Skeletal muscle cell (primary cell): ENCODE measurements around the gene PDE6A.
"Not testable (repeated sequence)": the region's sequence is repeated elsewhere in the genome, so short reads cannot be mapped to it uniquely, and the experiment has no call there.

Experiments used
- DNase-seq: peaks from one replicate; pipeline ENCODE4 v3.0.0-alpha.2; 2010; ENCODE audit warnings: low read depth
- H3K4me3 ChIP-seq: 2 replicates; pipeline ENCODE4 v1.5.1; 2011; ENCODE audit warnings: low read depth, mild to moderate bottlenecking, control low read depth, low read length, moderate library complexity

PDE6A gene

DNA sequence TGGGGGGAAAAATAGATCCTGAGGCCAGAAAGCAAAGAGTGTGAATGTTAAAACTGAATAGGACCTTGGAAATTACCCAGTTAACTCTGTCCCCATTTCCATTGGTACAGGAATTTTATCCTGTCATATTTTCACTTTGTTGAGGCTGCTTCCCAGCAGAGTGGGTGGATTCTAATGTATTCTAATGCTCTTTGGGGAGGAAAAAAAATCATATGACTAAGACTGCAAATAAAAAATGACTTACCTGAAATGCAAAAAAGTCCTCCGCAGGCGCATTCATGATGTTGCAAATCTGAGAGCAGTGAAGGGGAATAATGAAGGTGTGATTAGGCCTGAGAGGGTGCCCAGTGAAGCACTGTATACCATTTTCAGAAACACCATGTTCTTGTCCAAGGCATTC lies 41.2 kb downstream of the PDE6A start:
- no peak overlapping the region for H3K4me3 ChIP-seq
- no peak for DNase-seq

GRCh38 chr5:149902177-149902576 lies 42.4 kb downstream of the PDE6A start:
- H3K4me3 ChIP-seq: no peak overlapping the region
- DNase-seq: no peak

DNA sequence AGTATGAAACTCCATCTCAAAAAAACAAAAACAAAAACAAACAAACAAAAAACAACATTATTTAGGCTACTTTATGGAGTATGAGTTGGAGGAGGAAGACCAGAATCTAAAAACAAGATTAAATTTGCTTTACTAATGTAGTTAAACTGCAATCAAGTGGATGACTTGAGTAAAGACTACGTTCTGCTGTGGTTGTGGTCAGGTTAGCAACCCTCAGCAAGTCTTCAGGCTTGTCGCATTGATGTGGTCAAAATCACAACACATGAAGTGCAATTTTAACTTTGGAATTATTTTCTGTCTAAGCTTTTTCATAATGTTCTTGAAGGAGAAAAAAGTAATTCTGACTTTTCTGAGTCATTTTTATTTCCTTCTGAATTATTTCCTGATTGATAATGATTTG lies 43.1 kb downstream of the PDE6A start:
- DNase-seq: no peak
- H3K4me3 ChIP-seq: no peak overlapping the region

DNA sequence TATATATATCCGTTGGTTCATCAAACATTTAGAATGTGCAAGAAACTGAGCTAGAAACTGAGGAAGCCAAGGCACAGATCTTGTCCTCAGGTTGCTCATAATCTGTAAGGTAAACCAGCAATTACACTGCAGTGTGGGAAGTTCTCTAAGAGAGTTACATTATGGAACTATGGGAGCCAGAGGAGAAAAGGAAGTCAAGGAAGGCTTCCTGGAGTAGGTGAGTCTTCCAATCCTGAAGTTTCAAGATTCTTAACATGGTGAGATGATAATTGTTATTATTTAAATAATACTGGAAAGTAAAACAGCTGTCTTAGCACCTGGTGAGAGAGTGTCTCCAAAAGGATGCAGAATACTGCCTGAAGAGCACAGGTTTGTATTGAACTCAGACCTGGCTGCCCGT lies 44.2 kb downstream of the PDE6A start:
- DNase-seq: no peak

GRCh38 chr5:149898811-149899210 lies 45.8 kb downstream of the PDE6A start:
- H3K4me3 ChIP-seq: no peak overlapping the region
- DNase-seq: no peak

More for the DNA sequence above, 44.2 kb downstream of the PDE6A start:
- no peak overlapping the region for H3K4me3 ChIP-seq

DNA sequence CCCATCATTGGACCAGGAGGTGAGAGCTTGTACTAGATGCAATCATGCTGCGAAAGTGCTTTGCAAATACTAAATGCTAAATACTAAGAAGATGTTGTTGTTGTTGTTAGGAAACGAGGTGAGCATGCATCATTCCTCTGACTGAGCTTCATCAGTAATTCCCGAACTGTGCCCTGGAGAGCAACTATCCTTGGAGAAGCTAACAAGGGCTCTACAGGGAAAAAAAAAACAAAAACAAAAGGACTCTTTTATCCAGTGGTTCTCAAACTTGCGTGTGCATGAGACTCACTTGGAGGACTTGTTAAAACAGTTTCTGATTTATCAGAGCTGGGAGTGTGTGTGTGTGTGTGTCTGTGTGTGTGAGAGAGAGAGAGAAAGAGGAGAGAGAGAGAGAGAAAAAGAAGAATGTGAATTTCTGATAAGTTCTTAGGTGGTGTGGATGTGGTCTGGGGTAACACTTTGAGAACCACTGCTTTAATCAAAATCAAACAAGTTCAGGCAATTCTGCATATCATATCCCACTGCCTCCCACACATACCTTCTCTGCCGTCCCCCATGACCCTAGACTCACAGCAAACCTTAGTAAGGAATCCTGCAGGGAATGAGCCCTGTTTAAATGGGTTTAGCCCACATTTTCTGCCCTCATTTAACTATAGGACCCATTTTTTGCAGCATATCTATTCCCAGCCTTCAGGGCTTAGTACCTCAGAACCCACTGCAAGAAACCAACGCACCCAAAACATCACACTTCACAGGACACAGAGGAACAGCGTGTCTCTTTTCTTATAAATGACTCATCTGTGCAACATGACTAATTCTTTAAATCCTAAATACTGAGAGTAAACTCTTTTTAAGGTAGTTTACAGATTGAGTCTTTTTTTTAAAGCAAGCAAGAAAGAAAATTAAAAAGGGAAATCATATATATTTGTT lies 48.9 kb downstream of the PDE6A start:
- DNase-seq: peak; percentile 74
- H3K4me3 ChIP-seq: no peak overlapping the region

- no peak for DNase-seq
- no peak overlapping the region for H3K4me3 ChIP-seq
These were observed 50.4 kb downstream of the PDE6A start for GRCh38 chr5:149894237-149894636.

GRCh38 chr5:149893403-149893931 lies 51.1 kb downstream of the PDE6A start:
- DNase-seq: peak; percentile 31
- no peak overlapping the region for H3K4me3 ChIP-seq

DNA sequence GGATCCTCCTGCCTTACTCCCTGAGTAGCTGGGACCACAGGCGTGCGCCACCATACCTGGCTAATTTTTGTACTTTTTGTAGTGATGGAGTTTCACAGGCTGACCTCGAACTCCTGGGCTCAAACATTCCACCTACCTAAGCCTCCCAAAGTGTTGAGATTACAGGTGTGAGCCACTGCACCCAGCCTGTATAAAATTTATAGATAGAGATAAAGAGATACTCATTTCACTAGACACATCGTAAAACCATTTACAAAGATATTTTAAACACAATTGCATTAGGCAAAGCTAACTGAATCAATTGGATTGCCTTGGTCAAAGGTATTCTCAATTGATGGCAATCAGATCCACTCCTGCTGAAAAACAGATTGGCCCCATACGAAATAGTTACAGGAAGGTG lies 52.0 kb downstream of the PDE6A start:
- DNase-seq: no peak

GRCh38 chr5:149888280-149888679 lies 56.3 kb downstream of the PDE6A start:
- DNase-seq: no peak
- no peak overlapping the region for H3K4me3 ChIP-seq

More for the DNA sequence above, 52.0 kb downstream of the PDE6A start:
- no peak overlapping the region for H3K4me3 ChIP-seq

DNA sequence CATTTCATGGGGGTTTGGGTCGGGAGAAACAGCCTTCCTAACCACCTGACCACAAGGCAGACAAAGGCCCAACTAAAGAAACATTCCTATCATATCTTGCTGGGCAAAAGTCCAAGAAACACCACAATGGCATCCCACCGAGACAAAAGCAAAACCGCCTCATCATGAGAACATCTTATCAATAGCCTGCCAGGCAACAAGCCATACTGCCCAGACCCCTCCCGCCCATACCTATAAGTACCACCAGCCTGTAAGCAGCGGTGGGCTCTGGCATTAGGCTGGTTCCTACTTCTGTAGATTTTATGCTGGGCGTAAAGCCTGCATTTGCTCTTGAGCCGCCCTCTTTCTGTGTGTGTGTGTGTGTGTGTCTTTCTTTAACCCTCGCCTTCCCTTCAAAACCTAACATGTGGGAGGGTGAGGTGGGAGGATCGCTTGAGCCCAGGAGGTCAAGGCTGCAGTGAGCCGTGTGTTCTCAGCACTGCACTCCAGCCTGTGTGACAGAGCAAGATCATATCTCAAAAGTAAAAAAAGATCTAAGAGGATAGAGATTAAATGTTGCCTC lies 56.9 kb downstream of the PDE6A start:
- peak; percentile 75 for DNase-seq
- H3K4me3 ChIP-seq: no peak overlapping the region

DNA sequence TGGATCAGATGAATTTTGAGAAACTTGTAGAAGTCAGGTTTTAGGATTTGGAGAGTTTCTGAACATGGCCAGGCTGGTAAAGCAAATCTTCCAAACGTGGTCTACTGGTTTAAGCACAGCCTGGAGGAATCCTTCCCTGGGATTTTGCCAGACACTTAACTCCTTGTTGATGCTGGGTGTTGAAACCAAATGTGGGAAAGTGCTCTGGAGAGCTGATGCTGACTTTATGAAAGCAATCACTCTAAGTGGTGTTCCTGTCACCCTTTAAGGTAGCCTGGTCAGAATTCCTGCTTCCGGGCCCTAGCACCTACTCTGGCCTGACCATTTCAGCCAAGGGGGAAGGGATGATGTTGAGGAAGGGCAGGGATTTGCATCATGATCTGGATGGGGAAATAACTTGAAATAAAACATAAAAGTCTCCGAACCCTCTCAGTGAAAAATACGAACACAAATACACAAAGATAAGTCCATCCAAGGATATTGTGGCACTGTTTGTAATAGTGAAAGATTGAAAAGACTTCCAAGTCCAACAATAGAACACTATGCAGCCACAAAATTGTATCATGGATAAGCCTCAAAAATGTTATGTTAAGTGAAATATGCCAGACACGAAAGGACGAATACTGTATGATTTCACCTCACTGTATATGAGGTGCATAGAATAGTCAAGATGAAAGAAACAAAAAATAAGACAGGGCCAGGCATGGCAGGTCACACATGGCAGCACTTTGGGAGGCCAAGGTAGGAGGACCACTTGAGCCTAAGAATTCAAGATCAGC lies 57.7 kb downstream of the PDE6A start:
- peak; percentile 71 for DNase-seq

DNA sequence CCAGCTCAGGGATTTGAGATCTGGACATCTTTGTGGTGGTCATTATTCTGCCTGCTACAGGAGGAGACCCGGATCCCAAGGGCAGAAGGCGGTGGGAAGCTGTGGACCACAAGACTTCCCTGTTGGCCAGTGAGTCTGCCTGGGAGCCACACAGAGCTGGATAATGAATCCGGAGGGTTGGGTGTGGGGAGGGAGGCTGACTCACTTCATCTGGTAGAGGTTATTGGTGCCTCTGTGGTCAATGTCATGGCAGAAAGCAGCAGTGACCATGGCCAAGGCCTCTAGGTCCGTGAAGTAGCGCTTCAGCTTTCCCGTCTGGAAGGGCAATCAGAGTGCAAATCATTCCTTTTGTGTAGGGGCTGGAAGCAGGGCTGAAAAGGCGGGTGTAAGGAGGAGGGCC lies 58.5 kb downstream of the PDE6A start:
- H3K4me3 ChIP-seq: no peak overlapping the region
- DNase-seq: no peak

More for the DNA sequence above, 57.7 kb downstream of the PDE6A start:
- no peak overlapping the region for H3K4me3 ChIP-seq

DNA sequence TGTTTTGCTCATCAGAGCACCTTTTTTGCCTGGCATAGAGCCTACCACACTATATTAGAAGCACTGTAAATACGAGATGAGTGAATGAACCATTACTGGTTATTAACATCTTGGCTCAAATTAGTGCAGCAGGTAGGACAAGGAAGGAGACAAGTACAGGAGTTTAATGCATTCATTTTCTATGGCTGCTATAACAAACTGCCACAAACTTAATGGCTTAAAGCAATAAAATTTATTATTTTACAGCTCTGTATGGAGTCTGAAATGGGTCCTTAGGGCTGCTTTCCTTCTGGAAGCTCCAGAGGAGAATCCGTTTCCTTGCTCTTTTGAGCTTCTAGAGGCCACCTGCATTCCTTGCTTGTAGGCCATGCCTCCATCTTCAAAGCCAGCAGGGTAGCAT lies 59.1 kb downstream of the PDE6A start:
- DNase-seq: no peak
- H3K4me3 ChIP-seq: no peak overlapping the region

DNA sequence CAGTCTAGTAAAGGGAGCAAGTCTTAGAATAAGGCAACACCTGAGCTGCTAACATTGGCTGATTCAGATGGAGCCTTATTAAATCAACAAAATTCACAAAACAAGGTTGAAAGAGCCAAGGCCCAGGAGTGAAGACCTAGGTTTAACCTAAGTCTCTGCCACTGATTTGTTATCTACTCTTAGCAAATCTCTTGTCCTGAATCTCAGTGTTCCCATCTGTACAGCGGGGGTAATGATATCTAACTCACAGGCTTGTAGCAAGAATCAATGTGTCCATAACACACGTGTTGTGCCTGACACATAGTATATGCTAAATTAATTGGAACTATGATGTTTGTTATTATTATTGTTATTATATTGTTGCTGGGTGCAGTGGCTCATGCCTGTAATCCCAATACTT lies 61.0 kb downstream of the PDE6A start:
- no peak for DNase-seq

GRCh38 chr5:149882633-149883032 lies 62.0 kb downstream of the PDE6A start:
- H3K4me3 ChIP-seq, DNase-seq: not testable (repeated sequence)

More for the DNA sequence above, 61.0 kb downstream of the PDE6A start:
- no peak overlapping the region for H3K4me3 ChIP-seq

- no peak overlapping the region for H3K4me3 ChIP-seq
- DNase-seq: no peak
These were observed 62.7 kb downstream of the PDE6A start for GRCh38 chr5:149881874-149882273.

DNA sequence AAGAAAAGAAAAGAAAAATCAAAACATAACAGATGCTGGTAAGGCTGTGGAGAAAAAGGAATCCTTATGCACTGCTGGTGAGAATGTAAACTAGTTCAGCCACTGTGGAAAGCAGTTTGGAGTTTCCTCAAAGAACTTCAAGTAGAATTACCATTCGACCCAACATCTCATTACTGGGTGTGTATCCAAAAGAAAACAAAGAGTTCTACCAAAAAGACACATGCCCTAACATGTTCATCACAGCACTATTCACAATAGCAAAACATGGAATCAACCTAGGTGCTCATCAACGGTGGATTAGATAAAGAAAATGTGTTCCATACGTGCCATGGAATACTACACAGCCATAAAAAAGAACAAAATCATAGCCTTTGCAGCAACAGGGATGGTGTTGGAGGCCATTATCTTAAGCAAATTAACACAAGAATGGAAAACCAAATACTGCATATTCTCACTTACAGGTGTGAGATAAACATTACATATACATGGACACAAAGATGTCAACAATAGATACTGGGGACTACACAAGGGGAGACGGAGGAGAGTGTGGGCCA lies 63.4 kb downstream of the PDE6A start:
- H3K4me3 ChIP-seq: no peak overlapping the region
- DNase-seq: no peak

- not testable (repeated sequence) for DNase-seq, H3K4me3 ChIP-seq
These were observed 65.0 kb downstream of the PDE6A start for GRCh38 chr5:149879593-149879992.

- no peak for DNase-seq
- no peak overlapping the region for H3K4me3 ChIP-seq
These were observed 66.2 kb downstream of the PDE6A start for GRCh38 chr5:149878371-149878770.
